NCI-H82 treated with DMSO at 0.1 percent for 48 hours (cell line): ENCODE measurements around the gene ELMO1.

ENCODE experiments used
- DNase-seq: peaks from one replicate; lab custom pipeline; 2025; ENCODE audit not compliant: unreplicated experiment; lab: John Stamatoyannopoulos, UW

Gene ELMO1

DNA sequence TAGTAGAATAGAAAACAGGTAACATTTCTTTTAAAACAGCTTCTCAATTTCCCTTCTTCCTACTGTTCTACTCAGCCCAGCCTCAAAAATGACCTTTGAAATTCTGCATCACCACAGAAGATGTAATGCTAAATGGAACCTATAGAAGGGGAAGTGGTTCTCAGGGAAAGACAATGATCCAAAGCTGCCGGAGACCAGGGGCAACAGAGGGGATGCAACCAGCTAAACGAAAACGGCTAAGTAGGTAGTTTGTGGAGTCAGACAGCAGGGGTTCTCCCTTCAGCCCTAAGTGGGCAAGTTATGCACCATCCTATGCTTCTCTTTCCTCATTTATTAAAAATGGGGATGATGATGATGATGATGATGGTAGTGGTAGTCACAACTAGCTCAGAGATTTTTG is 214.3 kb downstream of the ELMO1 start:
- no peak for DNase-seq

DNA sequence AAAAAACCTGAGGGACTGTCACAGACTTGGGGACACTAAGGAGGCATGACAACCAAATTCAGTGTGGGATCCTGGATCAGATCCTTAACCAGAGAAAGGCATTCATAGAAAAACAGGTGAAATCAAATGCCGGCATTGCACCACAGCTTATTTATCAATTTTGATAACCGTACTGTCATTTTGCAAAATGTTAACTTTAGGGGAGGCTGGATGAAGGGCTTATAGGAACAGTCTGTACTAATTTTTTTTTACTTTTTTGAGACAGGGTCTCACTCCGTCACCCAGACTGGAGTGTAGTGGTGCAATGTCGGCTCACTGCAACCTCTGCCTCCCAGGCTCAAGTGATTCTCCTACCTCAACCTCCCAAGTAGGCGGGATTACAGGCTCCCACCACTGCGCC is 217.1 kb downstream of the ELMO1 start:
- no peak for DNase-seq

DNA sequence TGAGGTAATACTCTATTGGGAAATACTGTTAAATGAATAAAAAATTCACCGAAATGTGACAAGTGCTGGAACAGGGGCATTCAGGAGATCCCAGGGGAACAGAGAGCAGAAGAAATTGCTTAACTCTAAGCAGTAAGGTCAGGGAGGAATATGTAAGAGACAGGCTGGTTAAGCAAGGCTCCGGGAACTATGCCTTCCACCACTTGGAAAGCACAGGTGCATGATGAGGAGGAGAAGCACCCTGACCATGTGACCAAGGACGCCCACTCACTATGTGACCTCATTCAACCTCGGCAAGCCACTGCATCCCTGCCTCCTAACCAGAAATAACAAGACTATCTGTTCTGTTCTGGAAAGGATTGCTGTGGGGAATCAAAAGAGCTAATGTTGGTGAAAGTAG is 218.4 kb downstream of the ELMO1 start:
- DNase-seq, result no peak

DNA sequence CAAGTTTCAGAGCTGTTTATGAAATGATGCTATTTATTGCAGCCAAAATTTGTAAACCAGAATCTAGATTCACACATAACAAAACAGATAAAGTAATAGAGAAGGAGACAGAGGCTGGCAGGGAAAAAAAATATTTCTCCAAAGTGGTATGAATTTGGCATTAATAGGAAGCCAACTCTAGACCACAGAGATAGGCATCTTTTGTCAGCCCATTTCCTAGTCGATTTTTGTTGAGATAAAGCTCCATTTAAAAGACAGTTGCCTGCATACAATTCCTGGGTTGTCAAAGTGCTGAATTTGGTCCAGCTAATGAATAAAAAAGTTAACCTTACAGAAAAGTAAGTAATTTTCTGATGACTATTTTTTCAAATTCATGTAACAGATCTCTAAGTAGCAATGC is 219.3 kb downstream of the ELMO1 start:
- DNase-seq, result no peak

DNA sequence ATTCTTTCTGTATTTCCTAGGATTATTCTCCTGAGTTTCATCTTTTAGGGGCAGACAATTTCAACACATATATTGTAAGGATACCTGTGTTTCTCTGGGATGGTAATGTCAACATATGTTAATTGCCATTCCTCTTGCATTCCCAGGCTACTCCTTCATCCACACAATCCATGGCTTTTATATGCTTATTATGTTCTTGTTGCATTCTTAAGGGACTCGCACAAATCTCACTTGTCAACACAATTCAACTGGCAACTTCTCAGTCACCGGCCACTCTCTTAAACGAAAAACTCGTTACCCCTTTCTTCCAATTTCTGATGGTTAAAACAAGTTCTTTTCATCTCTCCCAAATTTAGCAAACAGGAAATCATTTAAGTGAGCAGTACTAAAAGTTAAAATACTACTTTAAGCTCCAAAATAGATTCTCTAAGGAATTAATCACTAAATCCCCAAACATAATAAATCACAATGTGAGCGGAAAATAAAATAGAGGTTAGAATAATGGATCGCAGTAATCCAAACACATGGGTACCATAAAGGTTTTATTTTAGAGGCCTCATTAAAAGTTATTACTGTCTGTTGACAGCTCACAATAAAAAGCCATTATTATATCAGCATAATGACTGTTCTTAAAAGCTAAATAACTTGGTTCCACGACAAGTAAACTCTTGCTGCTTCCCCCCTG is 223.2 kb downstream of the ELMO1 start:
- no peak for DNase-seq

DNA sequence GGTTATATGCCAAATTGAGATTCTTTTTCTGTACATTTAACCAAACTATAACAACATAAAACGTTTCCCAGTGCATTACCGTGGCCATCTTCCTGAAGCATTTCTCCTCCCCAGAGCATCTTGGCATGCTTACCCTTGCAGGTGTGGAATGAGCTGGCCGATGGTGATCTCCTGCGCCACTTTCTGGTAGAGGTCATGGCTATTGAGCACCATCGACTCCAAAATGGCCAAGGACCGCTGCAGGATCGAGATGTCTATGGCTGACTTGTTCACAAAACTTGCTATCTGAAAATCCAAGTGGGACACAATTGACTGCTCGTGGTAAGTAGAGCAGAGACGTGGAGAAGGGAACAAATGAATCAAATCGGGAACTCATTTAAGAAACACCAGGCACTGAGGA is 223.9 kb downstream of the ELMO1 start:
- no peak for DNase-seq

DNA sequence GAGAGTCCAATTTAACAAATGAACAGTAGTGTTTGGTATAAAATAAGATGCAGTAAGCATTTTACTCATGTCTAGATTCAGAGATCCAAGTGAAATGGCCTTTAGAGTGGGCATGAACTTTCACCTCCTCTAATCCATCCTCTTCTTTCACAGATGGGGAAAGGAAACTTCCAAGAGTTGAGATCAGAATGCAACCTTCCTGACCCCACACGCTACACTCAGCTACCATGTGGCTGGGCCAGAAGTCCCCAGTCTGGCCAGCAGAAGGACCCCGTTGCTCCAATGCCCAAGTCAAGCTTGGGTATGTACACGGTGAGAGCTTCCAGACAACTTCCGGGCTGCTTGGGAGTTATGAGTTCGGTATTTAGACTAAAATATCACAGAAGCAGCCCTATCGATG is 228.0 kb downstream of the ELMO1 start:
- DNase-seq, result no peak

DNA sequence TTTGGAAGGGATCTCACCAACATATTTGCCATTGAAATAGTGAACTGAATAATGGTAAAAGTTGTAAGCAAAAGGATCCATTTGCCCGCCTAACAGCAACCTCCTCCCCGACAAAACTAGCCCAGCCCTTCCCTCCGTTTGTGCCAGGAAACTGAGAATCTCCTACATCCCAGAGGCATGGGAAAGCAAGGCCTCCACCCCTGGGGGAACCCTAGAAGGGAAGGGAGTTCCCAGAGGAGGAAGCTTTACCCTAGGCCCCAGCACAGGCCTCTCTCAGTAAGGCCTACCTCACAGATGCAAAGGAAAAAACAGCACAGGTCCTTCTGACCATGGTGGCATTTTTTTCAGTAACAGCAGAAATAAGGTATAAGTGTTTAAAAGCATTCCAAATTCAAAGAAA is 229.7 kb downstream of the ELMO1 start:
- DNase-seq, result no peak

DNA sequence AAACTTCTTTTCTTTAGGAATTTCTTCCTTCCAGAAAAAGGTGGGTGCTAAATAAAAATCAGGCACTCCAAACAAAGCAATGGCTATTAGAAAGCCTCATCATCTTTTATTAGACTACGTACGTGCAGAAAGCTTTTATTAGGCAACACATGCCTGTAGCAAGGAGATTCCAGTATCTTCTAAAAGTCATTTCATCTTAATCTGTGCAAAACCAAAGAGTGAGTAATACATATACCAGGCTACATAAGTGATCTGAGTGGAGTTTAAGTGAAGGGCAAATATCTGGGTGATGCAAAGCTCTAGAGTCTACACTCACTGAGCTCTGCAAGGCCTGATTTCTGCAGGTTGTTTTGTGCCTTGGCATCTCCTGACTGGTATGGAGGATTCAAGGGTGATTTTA is 231.7 kb downstream of the ELMO1 start:
- no peak for DNase-seq

DNA sequence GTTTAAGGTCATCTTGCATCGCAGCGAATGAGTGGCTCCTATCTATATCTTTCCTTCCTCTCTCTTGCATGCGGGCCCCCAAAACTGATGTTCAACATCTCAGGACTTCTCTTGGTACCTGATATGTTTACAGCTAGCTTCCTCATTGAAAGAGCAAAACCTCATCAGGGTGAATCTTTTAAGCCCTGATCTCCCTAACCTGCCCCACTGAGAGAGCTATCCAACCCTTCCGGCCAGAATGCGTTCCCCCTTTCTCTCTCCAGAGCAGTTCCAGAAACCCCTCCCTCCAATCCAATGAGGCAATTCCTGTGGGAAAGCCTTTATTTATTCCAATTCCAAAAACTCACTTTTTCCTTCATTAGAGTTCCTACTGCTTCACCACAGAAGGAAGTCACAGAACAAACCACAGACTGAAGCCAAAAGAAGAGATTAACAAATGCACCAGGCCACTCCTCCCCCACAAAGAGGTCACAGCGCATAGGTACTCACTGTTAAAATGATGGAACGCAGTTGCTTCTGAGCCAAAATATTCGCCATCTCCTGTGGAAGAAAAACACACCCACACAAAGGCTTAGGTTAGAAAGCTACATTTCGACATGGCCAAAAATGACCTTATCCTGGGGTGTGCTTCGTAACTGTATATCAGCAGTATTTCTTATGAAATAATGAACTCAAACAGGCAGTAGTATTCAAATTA is 232.4 kb downstream of the ELMO1 start:
- DNase-seq, result no peak

DNA sequence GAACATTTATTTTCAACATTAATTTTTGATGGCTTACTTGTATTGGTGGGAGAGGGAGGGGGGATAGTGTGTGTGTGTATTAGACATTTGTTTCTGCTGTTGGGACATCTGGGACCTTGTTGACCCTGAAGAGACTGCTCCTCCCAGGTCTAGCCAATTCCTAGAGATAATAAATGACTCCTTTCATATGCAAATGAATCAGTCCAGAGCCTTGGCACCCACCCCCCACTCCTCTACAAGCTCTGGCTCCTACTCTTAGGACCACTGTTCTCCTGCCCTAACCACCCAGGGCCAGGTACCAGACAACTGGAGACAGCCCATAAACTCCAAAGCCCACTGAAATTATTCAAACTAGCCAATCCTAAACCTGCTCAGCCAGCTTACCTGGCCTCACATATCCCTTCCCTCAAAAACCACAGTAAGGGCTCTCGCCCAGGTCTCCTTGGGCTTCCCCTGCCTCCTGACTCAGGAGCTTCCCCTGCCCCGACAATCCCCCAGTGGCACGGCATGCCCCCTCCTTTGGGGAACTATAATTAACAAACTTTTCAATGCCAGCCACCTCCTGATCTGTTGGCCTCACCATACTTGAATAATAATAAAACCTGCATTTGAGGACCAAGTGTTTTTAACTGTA is 233.3 kb downstream of the ELMO1 start:
- no peak for DNase-seq

DNA sequence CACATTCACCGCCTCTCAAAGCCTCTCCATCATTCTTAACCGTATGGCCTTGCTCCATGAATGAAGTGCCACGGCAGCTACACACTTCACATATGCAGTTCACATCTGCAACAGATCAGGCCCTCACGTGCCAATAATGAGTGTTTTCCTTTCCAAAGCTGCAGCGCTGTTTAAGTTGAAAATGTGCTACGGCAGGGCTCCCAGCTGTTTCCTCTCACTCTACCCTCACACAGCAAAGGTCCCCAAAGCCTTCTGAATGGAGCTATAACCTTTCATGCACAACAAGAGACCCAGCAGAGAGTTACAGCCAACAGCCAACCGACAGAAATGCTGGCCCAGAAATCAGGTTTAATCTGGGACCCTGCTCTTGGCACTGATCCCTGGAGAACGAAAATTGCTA is 236.1 kb downstream of the ELMO1 start:
- no peak for DNase-seq

DNA sequence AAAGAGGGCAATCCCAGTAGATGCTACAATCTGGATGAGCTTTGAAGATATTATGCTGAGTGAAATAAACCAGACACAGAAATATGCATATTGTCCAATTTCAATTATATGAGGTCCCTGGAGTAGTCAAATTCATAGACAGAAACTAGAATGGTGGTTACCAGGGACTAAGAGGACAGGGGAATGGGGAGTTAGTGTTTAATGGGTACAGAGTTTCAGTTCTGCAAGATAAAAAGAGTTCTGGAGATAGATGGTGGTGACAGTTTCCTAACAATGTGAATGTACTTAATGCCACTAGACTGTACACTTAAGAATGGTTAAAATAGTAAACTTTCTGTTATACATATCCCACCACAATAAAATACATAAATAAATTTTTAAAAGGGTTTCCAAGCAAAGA is 236.6 kb downstream of the ELMO1 start:
- DNase-seq, result no peak

DNA sequence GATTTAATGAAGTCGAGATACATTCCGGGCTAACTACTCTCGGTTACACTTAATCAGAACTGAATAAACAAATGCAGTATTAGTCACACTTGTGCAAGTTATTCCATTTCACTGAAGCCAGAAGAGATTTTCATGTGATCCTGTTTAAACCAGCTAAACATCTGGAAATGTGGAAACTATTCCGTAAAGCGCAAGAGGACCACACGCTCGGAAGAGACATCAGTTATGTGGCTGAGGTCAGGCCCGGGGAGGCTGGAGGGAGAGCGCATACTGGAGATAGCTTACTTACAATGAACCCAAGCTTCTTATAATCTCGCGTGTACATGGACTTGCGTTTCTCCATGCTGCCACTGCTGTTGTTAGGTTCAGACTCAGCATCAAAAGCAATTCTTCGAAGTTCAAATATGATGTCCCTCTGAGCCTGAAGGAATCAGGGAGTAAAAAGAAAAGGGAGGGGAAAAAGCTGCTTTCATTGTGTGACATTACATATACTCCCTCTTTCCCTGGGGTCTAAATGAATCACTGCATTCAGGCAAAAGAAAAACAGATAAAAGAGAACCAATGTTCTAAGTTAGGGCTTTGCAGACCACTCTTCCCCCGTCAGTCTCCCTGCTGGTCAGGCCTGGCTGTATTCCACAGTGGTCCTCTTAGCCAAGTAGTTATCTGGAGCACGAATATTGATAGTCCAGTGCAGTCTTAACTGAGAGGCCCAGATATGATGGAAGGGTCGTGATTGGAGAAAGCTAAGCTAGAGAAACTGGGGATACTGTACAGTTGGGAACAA is 237.4 kb downstream of the ELMO1 start:
- DNase-seq, result no peak

DNA sequence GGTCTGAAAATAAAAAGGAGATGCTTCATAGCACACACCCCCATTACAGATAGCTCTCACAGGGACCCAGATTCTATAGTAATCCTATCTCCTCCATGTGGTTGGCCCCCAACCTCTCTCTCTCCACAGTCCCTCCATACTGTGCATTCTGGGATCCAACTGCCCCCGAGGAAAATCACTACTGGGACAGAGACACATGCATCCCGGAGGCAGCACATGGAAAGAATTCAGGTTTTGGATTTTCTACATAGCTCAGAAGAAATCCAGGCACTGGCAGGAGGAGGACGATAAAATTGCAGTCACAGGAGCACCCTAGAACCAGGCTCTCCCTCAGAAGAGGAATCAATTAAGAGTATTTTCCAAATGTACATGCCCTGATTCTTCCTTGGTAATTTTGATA is 239.5 kb downstream of the ELMO1 start:
- no peak for DNase-seq

DNA sequence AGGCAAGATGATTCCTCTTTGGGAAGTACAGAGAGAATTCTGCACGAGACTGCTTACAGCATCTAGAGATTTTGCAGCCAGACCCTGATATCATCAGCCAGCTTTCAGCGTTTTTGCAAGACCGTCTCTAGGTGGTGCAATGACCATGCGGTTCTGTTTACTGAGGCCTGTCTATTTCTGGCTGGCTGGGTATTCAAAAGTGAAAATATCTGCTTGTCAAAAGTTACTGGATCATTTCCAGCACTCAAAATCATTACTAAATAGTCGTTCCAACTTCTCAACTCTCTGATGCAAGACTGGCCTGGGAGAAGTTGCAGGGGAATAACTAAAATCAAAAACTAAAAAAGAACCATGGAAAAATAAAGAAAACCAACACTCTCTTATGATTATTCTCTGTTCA is 240.1 kb downstream of the ELMO1 start:
- DNase-seq, result peak; percentile 7

DNA sequence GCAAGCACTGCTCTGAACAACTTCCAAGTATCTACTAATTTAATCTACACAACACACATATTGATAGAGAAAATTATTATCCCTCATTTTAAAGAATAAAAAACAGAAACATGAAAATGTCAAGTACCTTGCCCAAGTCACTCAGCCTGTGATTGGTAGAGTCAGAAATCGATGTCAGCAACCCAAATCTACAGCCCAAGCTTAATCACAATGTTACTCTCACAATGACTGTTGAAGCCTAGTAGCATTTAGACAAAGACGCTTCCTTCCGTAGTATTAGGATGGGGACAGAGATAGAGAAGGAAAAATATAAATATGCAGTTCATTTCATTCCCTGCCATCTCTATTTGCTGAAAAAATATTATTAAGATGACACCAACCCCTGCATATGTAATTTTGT is 242.5 kb downstream of the ELMO1 start:
- DNase-seq, result no peak

DNA sequence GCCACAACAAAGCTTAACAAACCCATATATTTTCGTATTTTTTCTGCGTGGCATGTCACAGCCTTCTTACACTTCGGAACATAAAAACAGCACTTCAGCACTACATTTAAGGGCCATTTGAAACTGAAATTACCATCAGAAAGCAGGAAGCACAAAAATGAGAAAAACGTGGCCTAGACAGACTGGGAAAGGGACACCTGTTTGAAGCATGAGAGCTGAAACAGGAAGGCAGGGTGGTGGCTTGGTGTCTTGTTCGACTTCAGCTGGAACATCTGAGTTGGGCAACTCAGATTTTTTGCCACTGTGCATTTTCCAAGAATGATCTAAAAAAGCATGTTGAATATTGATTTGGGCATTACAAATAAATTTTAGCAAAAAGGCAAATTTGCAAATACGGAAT is 243.2 kb downstream of the ELMO1 start:
- DNase-seq, result no peak

DNA sequence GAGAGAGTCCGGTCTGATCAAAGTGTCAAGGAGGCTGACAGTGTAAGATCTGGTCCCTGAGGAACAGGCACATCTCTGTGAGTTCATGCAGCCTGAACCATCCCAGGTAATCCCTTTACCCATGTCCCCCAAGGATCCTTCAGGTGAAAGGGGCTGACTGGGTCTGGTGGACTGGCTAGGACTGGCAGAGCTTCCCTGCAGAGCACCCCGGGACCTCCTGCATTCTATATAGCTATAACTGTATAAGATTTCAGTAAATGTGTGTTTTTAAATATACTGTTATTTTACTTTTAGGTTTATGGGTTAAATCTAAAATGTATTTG is 246.8 kb downstream of the ELMO1 start:
- DNase-seq, result no peak

DNA sequence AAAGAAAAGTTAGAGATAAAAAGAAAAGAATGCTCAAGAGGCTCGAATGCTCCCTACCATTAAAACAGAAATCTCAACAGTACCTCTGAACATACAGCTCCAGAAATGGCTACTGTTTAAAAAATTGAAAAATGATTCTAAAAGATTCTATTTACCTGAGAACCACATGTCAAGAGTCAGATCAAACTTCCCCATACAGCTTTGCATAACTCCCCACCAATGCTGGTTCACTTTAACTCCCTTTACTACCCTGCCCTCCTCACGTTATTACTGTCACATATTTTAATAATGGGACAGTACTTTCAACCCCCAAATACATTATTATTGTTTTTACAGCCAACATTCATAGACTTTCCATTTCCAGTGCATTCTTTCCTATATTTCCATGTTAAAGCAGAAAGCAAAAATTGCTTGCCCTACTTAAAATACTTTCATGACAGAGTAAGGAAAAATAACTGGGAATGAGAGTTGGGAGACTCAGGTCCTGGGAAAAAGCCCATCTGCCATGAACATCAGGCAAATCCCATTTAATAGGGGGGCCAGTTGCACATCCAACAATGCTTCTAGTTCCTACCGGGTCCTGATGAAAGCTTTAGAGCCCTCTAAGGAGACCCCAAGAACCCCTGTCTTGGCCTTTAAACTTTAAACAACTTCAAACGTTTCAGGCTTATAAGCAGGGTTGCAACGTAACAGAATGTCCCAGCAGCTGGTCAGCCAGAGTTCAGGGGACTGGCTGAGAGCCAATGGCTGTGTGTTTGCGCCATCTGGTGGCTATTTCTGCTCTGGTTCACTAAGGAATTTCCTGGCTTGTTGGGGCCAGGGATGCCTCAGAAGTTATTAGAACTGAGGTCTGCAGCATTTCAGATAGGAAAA is 247.4 kb downstream of the ELMO1 start:
- DNase-seq, result peak; percentile 60

DNA sequence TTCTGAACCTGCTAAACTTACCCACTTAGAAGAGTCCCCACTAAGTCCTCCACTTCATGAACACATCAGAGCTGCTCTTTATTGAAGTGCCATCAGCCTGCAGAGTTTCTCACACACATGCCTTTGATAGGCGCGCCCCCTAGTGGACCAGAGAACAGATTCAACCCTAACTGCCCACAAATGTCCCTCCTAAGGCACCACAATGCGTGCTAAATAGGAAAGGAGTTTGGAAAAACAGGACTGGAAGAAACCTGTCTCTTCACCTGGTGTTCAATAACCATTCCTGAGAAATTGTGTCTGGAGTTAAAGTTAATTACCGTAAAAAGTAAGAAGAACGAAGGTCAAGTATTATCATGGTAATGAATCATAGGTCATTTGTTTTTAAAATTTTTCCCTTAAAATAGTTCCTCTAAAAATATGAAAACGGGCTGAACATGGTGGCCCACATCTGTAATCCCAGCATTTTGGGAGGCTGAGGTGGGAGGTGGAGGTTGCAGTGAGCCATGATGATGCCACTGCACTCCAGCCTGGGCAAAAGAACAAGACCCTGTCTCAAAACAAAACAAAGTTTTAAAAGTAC is 249.7 kb downstream of the ELMO1 start:
- DNase-seq, result peak; percentile 60
